ENCODE data around the gene DBNL.
A peak's percentile ranks its signal among the peaks of the same experiment; 100 is the strongest.
"Not testable (repeated sequence)": the region's sequence is repeated elsewhere in the genome, so short reads cannot be mapped to it uniquely, and the experiment has no call there.

Gene DBNL

DNA sequence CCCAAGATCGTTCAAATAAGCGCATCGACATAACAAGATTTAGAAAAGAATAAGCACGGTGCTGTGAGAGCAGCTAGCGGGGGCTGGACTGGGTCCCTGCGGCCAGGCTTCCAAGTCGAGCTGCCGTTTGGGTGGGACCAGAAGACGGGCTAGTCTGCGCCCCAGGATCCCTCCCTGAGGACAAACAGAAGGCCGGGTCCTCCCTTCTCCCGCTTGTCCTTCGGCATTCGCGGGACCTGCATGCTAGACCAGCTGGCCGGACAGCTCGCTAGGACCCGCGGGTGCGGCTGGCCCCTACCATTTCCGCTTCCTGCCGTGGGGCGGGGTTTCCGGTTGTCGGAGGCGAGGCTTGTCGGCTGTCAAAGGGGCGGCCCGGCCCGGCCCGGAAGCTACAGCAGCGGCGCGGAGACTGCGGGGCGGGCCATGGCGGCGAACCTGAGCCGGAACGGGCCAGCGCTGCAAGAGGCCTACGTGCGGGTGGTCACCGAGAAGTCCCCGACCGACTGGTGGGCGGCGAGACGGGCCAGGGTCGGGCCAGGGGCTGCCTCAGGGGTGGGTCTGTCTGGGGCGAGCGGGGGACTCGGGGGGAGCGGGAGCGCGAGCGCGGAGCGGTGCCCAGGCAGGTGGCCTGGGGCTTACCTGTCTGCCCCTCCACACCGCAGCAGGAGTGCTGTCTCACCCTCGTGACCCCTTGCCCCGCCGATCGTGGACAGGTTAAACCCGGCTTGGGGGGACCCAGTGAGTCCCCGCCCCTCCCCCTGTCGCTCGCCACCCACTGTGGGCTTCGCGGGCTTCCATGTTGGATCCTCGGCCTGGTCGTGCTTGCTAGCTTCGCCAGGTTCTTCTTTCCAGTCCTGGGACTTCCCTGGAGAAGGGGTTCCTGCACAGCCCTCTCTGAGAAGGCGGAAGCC is at the start of gene DBNL:
Gene DBNL (plus strand): TSS at position 388 of the 911 bp plus-strand sequence. CDS start 36 bp downstream, at position 424.
- peak; percentile 90 for DNase-seq (ENCODE audit: low read depth)

DNA sequence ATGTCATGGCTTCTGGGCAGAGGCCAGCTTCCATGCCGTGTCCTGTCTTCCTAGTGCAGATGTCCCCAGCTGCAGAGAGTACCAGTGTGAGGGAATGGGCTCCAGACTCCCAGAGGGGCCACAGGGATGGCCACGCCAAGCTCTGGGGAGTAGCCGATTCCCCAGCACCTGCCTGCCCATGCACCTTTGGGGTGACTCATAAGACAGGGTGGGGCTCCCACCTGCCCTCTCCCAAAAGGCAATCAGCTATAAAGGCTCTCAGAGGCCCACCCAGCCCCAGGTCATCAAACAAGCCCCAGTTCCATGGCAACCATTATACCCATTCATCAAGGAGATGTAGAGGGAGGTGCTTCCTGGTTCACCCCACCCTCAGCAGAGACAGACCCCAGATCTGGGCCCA is 47.0 kb upstream of the DBNL start, which contains the start of gene SPDYE1:
Gene SPDYE1 (plus strand): TSS at position 366 of the 400 bp plus-strand sequence. CDS start 2,053 bp downstream, outside the sequence.
- not testable (repeated sequence) for DNase-seq (ENCODE audit: low read depth)

DNA sequence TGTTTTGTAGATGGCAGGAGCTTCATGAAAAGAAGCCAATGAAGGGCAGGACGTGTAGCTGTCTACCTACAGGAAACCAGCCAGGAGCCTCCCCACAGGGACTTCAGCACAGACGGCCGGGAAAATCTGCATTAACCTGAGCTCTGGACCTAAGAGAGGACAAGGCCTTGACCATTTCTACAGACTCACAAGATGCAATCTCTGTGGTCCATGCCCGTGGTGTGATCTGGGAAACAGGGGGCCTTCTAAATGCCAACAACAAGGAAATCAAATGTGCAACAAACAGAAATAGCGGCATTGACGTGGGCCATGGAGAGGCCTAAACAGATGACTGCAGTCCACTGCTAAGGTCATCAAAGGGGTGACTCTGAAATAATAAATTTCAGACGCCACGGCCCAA is 32.4 kb upstream of the DBNL start:
- not testable (repeated sequence) for DNase-seq (ENCODE audit: low read depth)

DNA sequence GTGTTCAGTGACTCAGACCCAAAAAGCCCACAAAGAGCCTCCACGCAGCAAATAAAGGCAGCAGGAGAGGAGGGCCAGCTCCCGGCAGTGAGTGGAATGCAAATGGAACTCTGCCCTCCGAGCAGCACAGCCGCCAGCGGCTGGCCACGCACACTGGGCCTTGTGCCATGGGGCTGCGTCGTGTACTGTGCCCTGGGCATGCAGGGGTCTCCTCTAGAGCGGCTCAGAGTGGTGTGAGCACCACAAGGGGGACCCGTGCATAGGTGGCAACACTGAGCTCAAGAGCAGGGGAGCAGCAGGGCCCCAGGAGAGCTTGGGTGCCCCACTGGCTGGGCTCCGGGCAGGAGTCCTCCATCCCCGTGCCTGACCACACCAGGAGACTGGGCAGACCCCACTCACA is 29.4 kb upstream of the DBNL start:
- DNase-seq (ENCODE audit: low read depth) = not testable (repeated sequence)

DNA sequence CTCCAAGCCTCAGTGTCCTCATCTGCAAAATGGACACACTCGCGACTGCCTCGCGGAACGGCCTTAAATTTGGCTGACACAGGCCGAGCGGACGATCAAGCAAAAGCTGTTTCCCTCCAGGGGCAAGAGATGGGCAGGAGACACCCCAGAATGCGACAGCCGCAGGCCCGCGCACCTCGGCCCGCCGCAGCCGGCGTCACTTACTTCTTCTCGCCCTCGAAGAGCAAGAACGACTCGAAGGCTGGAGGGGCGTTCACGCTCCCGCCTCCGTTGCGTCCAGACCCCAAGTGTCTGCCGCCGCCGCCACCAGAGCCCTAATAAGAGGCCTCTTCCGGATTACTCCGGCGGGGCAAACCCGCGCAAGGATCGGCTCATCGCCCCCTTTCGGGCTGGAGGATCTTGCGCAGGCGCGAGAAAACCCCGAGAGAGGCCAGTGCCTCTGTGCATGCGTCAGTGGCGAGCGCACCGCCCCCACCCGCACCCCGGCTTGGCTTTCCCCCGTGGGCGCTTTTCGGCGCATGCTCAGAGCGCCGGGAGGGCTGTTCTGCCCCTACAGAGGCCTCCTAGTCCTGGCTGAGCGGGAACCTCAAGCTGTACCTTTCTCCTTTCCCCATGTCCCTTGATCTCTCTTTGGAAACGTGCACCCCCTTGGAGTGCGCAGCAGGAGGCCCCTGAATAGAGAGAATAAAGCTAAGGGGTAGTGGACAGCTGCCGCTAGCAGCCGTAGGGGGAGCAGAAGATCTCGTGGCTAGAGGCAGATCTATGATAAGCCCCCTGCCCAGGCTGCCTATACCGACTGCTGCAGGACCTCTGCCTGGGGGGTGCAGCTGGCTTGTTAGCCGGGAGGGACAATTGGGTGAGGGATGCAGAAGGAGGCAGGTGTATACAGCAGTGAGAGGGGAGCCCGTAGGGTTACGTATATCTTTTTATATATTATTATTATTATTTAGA is 25.4 kb upstream of the DBNL start:
- peak; percentile 99 for DNase-seq (ENCODE audit: low read depth)

DNA sequence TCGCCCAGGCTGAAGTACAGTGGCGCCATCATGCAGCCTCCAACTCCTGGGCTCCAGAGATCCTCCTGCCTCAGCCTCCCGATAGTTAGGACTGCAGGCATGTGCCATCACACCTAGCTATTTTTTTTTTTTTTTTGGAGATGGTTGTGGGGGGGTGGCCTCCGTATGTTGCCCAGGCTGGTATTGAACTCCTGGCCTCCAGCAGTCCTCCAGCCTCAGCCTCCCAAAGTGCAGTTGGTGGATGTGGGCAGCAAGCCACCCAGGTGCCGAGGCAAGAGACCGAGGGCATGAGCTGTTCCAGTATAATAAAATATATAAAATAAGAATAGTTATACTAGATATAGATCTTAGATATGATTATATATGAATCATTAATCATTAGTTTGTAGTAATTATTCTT is 24.7 kb upstream of the DBNL start:
- not testable (repeated sequence) for DNase-seq (ENCODE audit: low read depth)

DNA sequence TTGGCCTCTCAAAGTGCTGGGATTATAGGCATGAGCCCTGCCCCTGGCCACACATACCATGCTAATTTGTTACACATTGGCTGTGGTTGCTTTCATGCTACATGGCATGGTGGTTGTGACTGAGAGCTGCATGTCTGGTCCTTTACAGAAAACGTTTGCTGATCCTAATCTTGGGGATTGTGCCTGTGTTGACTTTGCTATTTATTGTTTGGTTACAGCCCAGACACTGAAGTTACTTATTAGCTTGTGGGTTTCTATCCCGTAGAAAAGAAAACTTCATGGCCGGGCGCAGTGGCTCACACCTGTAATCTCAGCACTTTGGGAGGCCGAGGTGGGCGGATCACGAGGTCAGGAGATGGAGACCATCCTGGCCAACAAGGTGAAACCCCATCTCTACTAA is 22.4 kb upstream of the DBNL start:
- not testable (repeated sequence) for DNase-seq (ENCODE audit: low read depth)

DNA sequence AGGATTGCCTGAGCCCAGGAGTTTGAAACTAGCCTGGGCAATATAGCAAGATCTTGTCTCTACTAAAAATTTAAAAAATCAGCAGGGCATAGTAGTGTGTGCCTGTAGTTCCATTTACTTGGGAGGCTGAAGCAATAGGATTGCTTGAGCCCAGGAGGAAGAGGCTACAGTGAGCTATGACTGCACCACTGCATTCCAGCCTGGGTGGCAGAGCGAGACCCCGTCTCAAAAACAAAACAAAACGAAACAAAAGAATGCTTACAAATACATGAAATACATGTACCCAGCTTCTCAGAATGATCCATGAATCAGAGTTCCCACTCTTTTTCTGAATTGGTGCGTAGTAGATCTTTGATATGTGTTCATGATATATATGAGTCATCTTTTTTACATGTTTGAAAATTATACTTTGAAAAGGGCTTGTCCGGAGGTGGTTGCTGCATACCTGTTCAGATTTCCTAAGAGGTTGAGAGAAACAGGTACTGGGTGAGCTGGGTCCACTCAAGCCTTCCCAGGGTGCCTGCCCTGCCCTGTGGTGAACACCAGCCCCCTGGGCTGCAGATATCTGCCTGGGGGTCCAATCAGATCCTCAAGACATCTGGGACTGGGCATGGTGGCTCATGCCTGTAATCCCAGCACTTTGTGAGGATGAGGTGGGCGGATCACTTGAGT is 21.6 kb upstream of the DBNL start:
- DNase-seq (ENCODE audit: low read depth) = not testable (repeated sequence)

DNA sequence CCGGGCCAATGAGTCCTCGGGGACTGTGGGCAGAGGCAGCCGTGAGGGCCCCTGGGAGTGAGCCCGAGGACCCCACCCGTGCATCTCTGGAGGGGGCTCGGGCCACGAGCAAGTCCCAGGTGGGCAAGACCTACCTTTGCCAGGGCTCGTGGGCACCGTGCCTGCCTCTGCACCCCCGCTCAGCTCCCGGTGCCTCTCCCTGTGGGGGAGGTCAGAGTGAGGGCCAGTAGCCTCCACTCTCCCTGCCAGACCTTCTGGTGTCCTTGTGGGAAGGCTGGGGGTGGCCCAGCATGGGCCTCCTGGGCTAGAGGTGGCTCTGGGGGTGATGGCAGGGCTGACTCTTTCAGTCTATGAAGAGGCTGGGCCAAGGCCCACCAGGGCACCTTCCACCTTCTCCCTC is 15.1 kb upstream of the DBNL start:
- DNase-seq (ENCODE audit: low read depth) = not testable (repeated sequence)

DNA sequence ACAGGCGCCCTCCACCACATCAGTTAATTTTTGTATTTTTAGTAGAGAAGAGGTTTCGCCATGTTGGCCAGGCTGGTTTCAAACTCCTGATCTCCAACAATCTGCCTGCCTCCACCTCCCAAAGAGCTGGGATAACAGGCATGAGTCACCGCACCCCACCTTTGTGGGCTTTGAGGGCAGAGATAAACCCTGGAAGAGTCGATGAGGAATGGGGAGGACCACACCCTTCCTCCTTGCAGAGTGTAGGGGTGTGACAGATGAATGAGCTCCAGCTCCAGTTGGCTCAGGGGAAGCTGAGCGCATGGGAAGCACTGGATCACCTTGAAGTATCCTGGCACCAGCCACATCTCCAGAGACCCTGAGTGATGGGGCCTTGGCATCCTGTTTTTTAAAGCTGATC is 14.5 kb upstream of the DBNL start:
- not testable (repeated sequence) for DNase-seq (ENCODE audit: low read depth)

DNA sequence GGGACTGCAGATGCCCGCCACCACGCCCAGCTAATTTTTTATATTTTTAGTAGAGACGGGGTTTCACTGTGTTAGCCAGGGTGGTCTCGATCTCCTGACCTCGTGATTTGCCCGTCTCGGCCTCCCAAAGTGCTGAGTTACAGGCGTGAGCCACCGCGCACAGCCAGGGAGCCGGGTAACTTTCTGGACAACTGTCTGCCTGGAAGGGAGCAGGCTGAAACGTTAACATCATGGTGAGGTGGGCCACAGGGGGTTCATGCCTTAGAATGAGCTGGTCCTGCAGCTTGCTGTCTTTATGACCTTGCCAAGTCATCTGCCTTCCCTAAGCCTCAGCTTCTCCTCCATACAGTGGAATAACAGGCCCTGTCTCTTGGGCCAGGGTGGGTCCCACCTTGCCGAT is 13.2 kb upstream of the DBNL start:
- DNase-seq (ENCODE audit: low read depth) = not testable (repeated sequence)

DNA sequence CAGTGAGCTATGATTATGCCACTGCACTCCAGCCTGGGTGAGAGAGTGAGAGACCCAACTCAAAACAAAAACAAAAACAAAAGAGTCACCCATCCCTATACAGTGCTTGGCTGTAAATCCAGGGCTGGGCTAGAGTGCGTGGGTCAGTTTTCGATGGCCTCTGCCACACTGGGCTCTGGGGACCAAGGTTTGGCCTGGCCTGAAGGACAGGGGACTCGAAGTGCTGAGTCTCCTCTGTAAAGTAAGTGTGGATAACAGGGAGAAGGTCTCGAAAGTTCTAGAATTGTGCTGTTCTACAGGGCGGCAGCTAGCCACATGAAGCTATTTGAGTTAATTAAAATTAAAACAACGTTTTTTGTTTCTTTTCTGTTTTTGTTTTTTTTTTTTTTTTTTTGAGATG is 12.5 kb upstream of the DBNL start:
- not testable (repeated sequence) for DNase-seq (ENCODE audit: low read depth)

DNA sequence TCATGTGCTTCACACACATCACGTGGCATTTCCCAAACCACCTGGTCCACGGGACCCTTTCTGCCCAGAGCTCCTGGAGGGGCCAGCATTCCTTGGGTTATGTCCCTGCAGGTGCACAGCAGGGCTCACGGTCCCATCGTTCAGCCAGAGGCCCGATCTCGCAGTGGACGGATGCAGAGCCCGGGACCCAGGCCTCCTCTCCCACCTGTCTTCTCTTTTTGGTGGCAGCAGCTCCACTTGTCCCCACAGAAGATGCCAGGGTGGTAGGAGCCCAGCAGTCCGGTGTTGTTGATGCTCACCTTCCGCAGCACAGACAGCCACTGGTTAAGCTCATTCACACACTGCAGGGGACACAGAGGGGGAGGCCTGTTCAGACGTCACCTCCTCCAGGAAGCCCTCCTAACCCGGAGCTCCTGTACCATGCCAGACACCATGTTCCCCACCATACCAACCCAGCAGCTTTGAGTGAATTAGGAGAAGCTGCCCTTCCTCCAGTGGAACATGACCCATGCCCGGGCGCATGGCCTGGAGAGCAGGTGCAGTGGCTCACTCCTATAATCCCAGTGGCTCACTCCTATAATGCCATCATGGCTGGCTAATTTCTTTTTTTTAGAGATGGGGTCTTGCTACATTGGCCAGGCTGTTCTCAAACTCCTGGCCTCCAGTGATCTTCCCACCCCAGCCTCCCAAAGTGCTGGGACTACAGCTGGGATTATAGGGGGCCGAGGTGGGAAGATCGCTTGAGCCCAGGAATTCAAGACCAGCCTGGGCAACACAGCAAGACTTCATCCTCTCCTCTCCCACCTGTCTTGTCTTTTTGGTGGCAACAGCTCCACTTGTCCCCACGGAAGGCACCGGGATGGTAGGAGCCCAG is 10.3 kb upstream of the DBNL start:
- not testable (repeated sequence) for DNase-seq (ENCODE audit: low read depth)

DNA sequence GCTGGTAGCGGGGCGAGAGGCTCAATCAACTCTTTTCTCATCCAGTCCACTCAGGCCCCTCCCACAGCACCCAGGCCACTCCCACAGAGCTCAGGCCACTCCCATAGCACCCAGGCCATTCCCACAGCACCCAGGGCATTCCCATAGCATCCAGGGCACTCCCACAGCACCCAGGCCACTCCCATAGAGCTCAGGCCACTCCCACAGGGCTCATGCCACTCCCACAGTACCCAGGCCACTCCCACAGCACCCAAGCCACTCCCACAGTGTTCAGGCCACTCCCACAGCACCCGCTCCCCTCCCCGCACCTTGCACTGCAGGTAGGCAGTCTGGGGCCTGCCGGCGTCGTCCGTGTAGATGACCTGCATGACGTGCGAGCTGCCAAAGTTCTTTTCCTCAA is 8.1 kb upstream of the DBNL start:
- DNase-seq (ENCODE audit: low read depth) = peak; percentile 41

DNA sequence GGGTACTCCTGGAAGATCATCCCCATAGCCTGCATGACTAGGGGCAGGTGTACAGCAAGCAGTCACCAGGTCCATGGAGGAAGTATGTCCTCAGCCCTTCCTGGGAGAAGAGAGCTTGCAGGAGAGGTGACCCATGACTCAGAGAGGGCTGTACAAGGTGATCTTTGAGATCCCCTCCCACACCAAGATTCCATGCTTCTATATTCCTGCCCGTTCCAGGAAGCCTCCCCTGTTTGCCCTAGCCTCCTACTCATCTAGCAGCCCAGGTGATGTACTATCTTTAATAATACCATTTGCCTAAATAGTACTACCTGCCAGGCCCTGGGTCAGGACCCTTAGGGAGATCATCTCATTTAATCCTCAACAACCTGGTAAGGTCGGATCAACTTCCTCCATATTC is 6.6 kb upstream of the DBNL start:
- DNase-seq (ENCODE audit: low read depth) = not testable (repeated sequence)

DNA sequence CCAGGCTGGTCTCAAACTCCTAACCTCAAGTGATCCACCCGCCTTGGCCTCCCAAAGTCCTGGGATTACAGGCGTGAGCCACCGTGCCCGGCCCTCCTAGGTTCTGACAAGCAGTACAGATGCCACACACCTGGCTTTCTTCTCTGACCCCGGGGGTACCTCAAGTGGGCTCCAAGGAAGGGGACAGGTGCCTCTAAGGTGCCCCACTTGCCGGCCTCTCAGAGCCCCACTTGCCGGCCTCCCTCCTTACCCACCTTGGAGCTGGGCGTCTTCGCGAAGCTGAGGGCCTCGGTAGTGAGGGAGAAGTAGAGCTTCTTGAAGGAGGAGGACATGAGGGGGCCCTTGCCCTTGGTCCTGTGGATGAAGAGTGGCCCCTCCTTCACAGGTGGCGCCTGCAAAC is 5.9 kb upstream of the DBNL start:
- DNase-seq (ENCODE audit: low read depth) = not testable (repeated sequence)

DNA sequence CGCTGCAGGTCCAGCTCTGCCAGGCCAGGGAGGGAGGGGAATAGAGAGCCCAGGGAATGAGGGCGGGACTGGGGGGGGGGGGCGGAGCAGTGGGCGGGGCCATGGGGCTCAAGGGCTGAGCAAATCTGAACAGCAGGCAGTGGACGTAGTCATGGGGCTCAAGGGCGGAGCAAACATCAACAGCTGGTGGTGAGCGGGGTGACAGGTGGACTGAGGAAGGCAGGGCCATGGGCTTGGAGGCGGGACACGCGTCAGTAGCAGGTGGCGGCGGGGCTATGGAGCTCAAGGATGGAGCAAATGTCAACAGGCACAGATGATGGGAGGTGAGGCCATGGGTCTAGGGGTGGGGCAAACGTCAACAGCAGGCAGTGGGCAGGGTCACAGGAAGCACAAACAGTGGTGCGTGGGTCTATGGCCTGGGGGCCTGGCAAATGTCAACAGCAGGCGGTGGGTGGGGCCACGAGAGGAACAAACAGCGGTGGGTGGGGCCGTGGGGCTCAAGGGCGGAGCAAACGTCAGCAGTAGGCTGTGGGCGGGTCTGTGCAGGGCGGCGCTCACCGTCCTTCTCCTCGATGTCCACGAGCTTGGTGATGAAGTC is 5.4 kb upstream of the DBNL start:
- peak; percentile 69 for DNase-seq (ENCODE audit: low read depth)

DNA sequence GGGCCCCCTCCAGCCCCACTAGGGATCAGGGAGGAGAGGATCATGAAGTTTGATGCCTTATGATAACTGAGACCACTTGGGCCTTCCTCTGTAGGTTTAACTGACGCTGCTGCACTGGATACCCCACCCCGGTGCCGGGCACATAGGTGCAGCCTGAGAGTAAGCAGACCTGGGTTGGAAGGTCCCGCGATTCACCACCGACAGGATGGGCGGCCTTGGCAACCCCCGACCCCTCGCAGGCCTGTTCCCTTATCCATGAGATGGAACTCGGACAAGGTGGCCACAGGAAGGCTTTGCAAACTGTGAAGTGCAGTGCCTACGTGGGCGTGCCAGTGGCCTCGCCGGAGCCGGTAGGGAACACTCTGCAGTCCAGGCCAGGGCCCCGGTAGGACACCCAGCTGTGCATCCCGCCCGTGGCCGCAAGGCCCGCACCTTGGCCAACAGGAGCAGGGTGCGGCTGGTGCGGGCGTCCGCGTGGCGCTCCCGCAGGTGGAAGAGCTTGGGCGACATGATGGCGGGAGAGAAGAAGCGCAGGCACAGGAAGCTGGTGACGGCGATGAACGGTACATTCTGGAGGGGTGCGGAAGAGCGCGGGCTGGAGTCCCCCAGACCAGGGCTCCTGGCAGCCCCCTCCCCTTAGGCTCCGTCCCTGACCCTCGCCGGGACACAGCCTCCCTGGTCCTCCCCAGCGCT is 4.6 kb upstream of the DBNL start:
- not testable (repeated sequence) for DNase-seq (ENCODE audit: low read depth)

DNA sequence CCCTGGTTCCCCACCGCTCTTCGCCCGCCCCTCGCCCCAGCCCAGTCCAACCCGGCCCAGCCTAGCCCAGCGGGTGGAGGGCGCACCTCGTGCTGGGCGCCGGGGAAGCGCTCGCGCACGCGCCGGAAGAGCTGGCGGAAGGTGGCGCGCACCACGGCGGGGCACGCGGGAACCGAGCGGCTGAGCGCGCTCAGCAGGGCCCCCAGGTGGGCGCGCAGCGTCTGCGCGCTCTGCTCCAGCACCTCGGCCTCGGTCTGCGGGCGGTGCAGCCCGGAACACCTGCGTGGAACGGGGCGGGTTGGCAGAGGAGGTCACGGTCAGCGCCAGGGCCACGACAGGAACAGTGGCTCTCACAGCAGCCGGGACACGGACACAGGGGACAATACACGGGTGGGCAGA is 4.0 kb upstream of the DBNL start:
- peak; percentile 68 for DNase-seq (ENCODE audit: low read depth)

DNA sequence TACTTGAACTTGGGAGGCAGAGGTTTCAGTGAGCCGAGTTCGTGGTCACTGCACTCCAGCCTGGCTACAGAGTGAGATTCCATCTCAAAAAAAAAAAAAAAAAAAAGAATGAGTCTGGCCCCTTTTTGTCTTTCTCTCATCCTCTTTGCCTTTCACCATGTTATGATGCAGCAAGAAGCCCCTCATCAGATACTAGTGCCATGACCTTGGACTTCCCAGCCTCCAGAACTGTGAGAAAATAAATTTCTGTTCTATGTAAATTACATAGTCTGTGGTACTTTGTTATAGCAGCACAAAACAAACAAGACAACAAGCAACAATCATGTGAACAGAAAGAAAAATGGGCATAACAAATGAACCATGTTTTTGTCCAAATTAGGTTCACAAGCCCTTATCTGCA is 2.3 kb upstream of the DBNL start:
- DNase-seq (ENCODE audit: low read depth) = no peak
